ENCODE data around the gene CASQ1.

DNA sequence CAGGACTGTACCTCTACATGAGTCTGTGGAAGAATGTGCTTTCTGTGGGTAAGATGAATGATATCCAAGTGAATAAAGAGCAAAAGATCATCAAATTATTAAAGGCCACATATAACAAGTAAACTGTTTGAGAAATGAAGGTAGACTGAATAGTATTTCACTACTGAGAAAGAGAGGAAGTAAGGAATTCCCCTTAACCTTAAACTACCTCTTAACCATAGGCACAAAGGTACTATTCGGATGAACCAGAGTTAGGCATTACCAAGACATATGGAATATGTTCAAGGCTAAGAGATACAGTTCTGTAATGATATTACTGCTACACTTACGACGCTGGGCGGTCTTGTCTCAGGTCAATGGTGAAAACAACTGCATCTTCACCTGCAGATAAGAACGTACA, 46.4 kb downstream of the CASQ1 start:
- TF ChIP-seq, protein P1, sequence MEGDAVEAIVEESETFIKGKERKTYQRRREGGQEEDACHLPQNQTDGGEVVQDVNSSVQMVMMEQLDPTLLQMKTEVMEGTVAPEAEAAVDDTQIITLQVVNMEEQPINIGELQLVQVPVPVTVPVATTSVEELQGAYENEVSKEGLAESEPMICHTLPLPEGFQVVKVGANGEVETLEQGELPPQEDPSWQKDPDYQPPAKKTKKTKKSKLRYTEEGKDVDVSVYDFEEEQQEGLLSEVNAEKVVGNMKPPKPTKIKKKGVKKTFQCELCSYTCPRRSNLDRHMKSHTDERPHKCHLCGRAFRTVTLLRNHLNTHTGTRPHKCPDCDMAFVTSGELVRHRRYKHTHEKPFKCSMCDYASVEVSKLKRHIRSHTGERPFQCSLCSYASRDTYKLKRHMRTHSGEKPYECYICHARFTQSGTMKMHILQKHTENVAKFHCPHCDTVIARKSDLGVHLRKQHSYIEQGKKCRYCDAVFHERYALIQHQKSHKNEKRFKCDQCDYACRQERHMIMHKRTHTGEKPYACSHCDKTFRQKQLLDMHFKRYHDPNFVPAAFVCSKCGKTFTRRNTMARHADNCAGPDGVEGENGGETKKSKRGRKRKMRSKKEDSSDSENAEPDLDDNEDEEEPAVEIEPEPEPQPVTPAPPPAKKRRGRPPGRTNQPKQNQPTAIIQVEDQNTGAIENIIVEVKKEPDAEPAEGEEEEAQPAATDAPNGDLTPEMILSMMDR (IDR thresholded peaks at IDR 0.05) = no peak
- TF ChIP-seq POLR2A (IDR thresholded peaks at IDR 0.05; ENCODE audit: low read depth) (no peak), POLR2AphosphoS5 (IDR thresholded peaks at IDR 0.05) (no peak)

Data from esophagus muscularis mucosa (tissue), 3 donors.